Dendritic cell treated with granulocyte-macrophage colony-stimulating factor and Interleukin-4, amounts not matched to agents 40 ng/mL and 50 ng/mL, for 4 days (primary cell): ENCODE data around the gene LRRC26.

Source experiments
- H3K27ac Mint-ChIP-seq: one replicate; pipeline ENCODE4 v1.8.0; 2022; ENCODE audit warnings: mild to moderate bottlenecking, mixed read lengths
- H3K27me3 Mint-ChIP-seq: one replicate; pipeline ENCODE4 v1.8.0; 2022; ENCODE audit warnings: mild to moderate bottlenecking, mixed read lengths
- H3K36me3 Mint-ChIP-seq: one replicate; pipeline ENCODE4 v1.8.0; 2022; ENCODE audit warnings: low read depth, mixed read lengths
- H3K4me1 Mint-ChIP-seq: one replicate; pipeline ENCODE4 v1.8.0; 2022; ENCODE audit warnings: low read depth, mixed read lengths
- H3K4me3 Mint-ChIP-seq: one replicate; pipeline ENCODE4 v1.8.0; 2022; ENCODE audit warnings: mild to moderate bottlenecking, moderate library complexity, mixed read lengths
- H3K9me3 Mint-ChIP-seq: one replicate; pipeline ENCODE4 v1.8.0; 2022; ENCODE audit warnings: mixed read lengths
- intact Hi-C: fragments of 100-400 bp; cut with micrococcal nuclease; formaldehyde crosslinking; loops from one replicate; pipeline ENCODE4 v1.15.0; 2022

Gene LRRC26

DNA sequence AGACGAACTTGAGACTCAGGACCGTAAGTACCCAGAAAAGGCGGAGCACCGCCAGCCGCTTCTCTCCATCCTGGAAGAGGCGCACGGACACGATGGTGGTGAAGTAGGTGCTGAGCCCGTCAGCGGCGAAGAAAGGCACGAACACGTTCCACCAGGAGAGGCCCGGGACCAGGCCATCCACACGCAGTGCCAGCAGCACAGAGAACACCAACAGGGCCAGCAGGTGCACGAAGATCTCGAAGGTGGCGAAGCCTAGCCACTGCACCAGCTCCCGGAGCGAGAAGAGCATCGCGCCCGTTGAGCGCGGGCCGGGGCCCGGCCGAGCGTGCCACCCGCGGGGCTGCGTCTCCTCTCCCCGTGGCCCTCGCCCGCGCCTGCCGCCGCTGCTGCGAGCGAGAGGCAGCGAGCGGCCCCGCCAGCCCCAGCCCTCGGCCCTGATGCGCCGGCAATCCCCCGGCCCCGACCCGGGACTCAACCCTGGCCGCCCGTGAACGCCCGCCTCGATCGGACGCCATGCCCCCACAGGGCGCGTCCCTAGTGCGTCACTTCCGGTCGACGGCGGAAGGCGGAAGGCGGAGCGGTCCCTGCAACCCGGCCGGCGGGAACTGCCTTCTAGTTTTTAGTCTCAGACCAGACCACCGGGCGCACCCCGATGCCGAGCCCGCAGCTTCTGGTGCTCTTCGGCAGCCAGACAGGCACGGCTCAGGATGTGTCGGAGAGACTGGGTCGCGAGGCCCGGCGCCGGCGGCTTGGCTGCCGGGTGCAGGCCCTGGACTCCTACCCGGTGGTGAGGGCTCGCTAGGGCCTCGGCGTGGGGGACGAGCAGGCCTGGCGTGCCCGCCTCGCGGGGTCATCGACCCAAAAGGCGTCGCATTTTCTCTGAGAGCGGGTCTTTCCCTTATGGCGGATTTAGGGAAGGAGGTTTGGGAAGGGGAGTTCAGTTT lies 35.5 kb upstream of the LRRC26 start, which contains the start of the genes NDOR1 and TMEM203:
Gene NDOR1, plus strand, starts transcription at position 575 of the 944 bp plus-strand sequence. Its CDS starts 78 bp downstream, at position 653.
Gene TMEM203, minus strand, starts transcription at position 523 of the 944 bp plus-strand sequence. Its CDS starts 234 bp downstream, at position 289.
- H3K4me3 Mint-ChIP-seq = peak within 1 kb of the TSS; percentile 97
- H3K36me3 Mint-ChIP-seq = peaks cover 59% of the 10 kb centered on the region
- H3K27me3 Mint-ChIP-seq = no peaks in the 10 kb centered on the region
- H3K9me3 Mint-ChIP-seq = no peaks in the 10 kb centered on the region
- H3K27ac Mint-ChIP-seq = peak within 1 kb of the TSS; percentile 96
- intact Hi-C loops = loop anchor here (1.0 to 2.0 kb wide), 2 partner anchors 17 kb away; partner anchors contain the start of genes ANAPC2, RNF208 and SSNA1
- H3K4me1 Mint-ChIP-seq = peaks cover 57% of the 10 kb centered on the region

DNA sequence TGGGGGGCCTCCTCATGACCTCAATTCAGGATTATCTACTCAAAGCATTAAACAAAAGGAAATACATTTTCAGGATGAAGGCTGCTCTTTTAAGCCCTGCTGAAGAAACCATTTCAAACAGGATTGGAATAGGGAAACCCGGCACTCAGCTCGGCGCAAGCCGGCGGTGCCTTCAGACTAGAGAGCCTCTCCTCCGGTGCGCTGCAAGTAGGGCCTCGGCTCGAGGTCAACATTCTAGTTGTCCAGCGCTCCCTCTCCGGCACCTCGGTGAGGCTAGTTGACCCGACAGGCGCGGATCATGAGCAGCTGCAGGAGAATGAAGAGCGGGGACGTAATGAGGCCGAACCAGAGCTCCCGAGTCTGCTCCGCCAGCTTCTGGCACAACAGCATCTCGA lies 34.9 kb upstream of the LRRC26 start:
- Mint-ChIP-seq H3K4me1 (peaks cover 58% of the 10 kb centered on the region), H3K27ac (peak overlapping the region; percentile 96), H3K4me3 (peak overlapping the region; percentile 97), H3K9me3 (no peaks in the 10 kb centered on the region), H3K36me3 (peaks cover 55% of the 10 kb centered on the region), H3K27me3 (no peaks in the 10 kb centered on the region)
- intact Hi-C loops = loop anchor here (1.0 to 2.0 kb wide), 2 partner anchors 16 to 18 kb away; partner anchors contain the start of genes ANAPC2, RNF208 and SSNA1

DNA sequence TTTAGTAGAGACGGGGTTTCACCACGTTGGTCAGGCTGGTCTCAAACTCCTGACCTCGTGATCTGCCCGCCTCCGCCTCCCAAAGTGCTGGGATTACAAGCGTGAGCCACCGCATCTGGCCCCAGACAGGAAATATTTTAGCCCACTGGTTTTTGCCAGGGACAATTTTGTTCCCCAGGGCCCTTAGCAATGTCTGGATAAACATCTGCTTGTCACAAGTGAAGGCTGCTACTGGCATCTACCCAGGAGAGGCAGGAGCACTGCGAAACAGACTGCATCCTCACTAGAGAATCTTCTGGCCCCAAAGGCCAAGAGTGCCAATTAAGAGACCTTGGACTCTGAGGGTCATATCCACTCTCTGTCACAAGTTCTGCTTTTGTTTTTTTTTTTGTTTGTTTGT lies 33.1 kb upstream of the LRRC26 start:
- no peaks in the 10 kb centered on the region for H3K27me3 Mint-ChIP-seq
- intact Hi-C loops = no loop called here
- peaks cover 48% of the 10 kb centered on the region for H3K36me3 Mint-ChIP-seq
- H3K27ac Mint-ChIP-seq = peak overlapping the region; percentile 94
- peaks cover 75% of the 10 kb centered on the region for H3K4me1 Mint-ChIP-seq
- H3K4me3 Mint-ChIP-seq = peak overlapping the region; percentile 4
- H3K9me3 Mint-ChIP-seq = no peaks in the 10 kb centered on the region

DNA sequence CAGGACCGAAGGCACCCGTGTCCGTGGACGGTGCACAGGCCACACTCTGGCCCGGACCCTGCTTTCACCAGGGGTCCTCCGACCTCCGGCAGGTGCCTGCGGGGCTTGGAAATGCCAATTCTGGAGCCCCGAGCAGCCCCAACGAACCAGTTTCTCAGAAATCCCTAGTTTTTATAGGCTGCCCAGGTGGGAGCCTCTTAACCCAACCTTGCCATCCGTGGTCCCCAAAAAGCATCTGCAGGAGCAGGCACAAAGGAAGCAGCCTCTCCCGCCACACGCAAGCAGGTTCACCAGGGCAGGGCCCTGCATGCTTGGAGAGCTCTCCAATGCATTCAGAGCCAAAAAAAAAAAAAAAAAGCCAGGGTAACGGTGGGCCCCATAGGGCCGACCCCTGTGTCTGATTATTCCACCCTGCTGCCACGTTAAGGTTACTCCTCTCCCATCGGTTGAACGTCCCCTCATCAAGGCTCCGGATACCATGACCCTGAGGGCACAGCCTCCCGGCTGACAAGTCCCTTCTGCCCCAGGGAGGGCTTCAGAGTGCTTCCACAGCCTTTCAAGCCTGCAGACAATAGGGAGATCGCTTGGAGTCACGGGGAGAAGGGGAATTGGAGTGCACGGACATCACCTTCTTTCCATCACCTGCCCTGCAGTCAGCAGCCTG lies 31.5 kb upstream of the LRRC26 start:
- Mint-ChIP-seq H3K27me3 (no peaks in the 10 kb centered on the region), H3K4me1 (peaks cover 76% of the 10 kb centered on the region), H3K4me3 (peak overlapping the region; percentile 78), H3K9me3 (no peaks in the 10 kb centered on the region), H3K36me3 (peaks cover 41% of the 10 kb centered on the region), H3K27ac (peak overlapping the region; percentile 94)
- intact Hi-C loops = no loop called here

DNA sequence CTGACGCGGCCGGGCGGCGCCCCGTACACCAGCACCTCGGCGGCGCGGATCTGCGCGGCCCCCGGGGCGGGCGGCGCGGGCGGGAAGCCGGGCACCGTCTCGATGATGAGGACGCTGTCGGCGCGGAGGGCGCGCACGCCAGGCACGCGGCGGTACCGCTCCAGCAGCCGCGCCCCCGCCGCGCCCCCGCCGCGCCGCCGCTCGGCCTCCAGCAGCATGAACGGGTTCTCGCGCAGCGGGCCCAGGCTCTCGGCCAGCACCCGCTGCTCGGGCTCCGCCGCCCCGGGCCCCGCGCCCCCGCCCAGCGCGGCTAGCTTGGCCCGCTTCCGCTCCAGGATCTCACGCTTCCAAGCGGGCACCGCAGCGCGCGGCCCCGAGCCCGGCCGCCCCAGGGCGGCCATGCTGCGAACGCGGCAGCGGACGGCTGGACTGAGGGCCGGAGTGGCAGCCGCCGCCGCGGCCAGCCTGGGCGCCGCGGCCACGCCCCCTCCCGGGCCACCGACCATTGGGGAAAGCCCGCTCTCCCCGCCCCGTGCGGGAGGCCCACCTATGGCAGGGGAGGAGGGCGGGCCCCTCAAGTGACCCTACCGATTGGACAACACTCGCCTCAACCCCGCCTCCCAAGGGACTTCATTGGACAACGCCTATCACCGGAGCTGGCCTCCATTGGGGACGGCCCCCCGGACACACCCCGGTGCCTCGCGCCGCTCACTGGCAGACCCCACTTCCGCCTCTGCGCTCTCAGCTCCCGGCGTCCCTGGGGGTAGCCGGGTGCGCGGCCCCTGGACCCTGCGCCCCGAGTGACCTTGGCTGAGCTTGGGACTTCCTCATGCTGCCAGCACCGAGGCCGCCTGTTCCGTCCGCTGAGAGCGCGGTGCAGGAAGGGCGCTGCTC lies 30.7 kb upstream of the LRRC26 start, which contains the start of gene TPRN:
Gene TPRN, minus strand, starts transcription at position 431 of the 894 bp plus-strand sequence. Its CDS starts 30 bp downstream, at position 401.
- Mint-ChIP-seq H3K27me3 (no peaks in the 10 kb centered on the region), H3K9me3 (no peaks in the 10 kb centered on the region), H3K27ac (peak within 1 kb of the TSS; percentile 94), H3K36me3 (peaks cover 41% of the 10 kb centered on the region), H3K4me1 (peaks cover 71% of the 10 kb centered on the region), H3K4me3 (peak within 1 kb of the TSS; percentile 86)
- intact Hi-C loops = no loop called here

DNA sequence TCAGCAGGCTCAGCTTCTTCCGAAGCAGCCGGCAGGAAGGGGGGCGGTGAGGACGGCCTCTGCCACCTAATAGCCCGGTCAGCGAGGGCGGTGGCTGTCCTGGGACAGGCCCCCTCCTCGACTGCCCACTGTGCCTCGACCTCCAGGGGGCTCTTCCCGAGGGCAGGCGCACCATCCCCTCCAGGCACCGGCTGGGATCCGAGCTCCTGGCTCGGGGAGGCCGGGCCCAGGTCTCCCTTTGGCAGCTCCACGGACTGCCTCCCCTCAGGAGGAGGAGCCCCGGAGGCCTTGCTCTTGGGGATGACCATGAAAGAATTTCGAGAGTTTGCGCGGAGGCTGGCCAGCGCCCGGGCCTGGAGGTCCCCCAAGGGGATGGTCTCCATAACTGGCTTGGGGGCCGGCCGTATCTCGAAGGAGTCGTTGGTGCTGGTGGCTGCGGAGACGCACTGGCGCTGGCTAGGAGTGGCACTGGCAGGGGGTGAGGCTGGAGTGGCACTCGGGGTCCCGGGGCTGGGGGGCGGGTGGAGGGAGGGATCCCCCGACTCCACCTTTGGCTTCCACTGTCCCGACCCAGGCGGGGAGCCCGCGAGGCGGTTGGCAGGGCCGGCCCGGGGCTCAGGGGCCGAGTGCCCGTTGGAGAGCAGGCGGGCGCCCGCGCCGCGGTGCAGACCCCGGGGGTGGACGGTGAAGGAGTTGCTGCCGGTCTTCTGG lies 29.7 kb upstream of the LRRC26 start:
- H3K27me3 Mint-ChIP-seq = no peaks in the 10 kb centered on the region
- peak overlapping the region; percentile 74 for H3K27ac Mint-ChIP-seq
- peak overlapping the region; percentile 86 for H3K4me3 Mint-ChIP-seq
- H3K36me3 Mint-ChIP-seq = peaks cover 40% of the 10 kb centered on the region
- no peaks in the 10 kb centered on the region for H3K9me3 Mint-ChIP-seq
- intact Hi-C loops = no loop called here
- H3K4me1 Mint-ChIP-seq = peaks cover 73% of the 10 kb centered on the region

DNA sequence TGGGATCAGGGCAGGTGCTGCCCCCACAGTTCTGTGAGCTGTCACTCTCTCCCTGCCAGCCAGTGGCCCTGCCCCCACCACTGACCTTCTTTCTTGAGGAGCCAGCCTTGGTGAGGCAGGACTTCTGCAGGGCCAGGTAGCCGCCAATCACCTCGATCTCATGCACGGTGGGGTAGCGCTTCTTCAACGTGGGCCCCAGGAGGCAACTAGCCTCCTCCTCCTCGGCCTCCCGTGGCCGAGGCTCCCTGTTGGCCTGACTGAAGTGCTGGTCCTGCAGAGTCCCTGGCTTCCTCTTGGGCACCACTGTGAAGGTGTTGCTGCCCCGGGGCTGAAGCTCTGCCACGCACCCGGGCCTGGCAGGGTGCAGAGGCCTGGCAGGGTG lies 29.0 kb upstream of the LRRC26 start:
- no peaks in the 10 kb centered on the region for H3K27me3 Mint-ChIP-seq
- peak overlapping the region; percentile 86 for H3K4me3 Mint-ChIP-seq
- intact Hi-C loops = no loop called here
- H3K27ac Mint-ChIP-seq = peak overlapping the region; percentile 74
- peaks cover 40% of the 10 kb centered on the region for H3K36me3 Mint-ChIP-seq
- no peaks in the 10 kb centered on the region for H3K9me3 Mint-ChIP-seq
- H3K4me1 Mint-ChIP-seq = peaks cover 68% of the 10 kb centered on the region

DNA sequence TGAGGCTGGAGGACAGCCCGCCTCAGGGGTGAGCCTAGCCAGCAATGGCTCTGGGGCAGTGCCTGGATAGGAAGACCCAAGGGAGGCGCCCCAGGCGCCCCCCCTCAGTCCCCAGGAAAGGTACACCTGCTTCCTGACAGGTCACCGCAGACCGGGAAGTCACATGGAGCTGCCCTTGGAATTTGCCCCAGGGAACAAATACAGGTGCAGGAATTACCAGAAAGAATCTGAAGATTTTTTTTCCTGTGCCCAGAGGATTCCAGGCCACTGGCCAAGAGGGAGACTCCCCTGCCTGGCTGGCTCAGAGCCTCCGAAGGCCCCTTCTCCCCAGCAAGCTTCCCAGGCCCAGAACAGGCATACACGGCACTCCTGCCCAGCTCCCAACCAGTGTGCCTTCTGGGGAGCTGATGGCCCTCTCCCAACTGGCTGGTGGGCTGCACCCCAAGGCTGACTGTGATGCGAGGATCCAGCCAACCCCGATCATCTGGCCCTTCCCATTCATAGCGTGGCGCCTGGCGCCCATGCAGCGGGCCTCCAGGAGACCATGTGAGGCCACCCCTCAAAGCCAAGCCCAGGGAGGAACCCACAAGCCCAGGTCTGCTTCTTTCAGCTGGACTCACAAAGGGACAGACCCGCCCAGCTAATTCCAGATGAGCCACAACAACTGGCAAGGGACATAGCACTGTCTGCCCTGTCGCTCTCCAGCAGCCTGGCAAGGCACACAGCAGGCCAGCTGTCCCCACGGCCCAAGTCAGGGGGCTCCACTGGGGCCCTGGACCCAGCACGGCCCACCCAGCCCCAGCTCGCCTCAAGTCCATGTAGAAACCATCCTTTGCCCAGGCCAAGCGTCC lies 28.4 kb upstream of the LRRC26 start:
- H3K36me3 Mint-ChIP-seq = peaks cover 40% of the 10 kb centered on the region
- H3K9me3 Mint-ChIP-seq = no peaks in the 10 kb centered on the region
- peaks cover 69% of the 10 kb centered on the region for H3K4me1 Mint-ChIP-seq
- H3K27ac Mint-ChIP-seq = peak overlapping the region; percentile 48
- no peaks in the 10 kb centered on the region for H3K27me3 Mint-ChIP-seq
- H3K4me3 Mint-ChIP-seq = peak overlapping the region; percentile 86
- intact Hi-C loops = no loop called here

DNA sequence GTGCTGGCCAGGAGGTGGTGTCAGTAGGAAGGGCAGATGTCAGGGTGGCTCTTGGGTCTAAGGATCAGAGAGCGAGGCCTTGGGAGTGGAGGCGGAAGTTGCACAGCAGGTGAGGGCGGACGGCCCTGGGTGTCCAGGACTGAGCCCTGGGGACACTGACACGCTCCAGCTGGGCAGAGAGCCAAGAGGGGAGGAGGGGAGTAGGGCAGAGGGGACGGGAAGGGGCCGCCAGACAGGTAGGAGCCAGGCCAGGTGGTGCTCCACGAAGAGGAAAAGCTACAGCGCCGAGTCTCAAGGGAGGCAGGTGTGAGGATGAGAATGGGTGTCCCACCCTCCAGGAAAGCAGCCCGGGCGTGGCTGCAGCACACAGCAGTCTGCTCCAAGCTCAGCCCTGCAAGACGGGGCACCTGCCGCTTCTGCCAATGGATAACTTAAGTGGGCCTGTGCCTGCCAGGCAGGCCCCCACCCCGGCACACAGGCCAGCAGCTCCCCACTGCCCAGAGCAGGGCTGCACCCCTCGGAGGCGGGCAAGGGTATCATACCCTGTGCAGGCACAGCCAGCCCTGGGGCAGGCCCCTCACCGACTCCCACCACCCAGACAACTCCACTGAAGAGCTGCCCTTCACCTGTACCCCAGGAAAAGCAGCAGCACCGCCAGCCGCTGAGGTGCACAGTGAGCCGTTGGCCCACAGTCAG lies 25.8 kb upstream of the LRRC26 start:
- no peak overlapping the region for H3K4me3 Mint-ChIP-seq
- no peaks in the 10 kb centered on the region for H3K27me3 Mint-ChIP-seq

DNA sequence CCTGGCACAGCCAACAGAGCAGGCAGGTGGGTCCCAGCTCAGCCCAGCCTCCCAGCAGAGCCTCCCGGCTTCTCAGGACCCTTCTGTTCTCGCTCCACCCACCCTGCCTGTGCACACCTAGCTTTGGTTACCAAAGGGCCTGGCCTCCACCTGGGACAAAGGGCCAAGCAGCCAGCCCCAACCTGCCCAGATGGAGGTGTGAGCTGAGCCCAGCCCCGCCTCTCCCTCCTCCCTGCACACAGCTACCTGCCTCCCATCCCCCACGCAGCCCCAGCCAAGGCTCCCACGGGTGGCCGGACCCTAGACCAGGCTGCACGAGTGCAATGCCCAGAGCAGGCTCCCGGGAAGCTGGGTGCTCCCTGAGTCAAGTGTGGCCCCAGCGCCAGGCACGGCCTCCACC lies 25.1 kb upstream of the LRRC26 start:
- no peaks in the 10 kb centered on the region for H3K9me3 Mint-ChIP-seq
- H3K27me3 Mint-ChIP-seq = no peaks in the 10 kb centered on the region
- intact Hi-C loops = no loop called here
- H3K4me1 Mint-ChIP-seq = peaks cover 71% of the 10 kb centered on the region
- H3K36me3 Mint-ChIP-seq = peaks cover 64% of the 10 kb centered on the region
- H3K27ac Mint-ChIP-seq = no peak overlapping the region
- H3K4me3 Mint-ChIP-seq = no peak overlapping the region

More for the DNA sequence above, 25.8 kb upstream of the LRRC26 start:
- Mint-ChIP-seq H3K36me3 (peaks cover 57% of the 10 kb centered on the region), H3K9me3 (no peaks in the 10 kb centered on the region), H3K4me1 (peaks cover 63% of the 10 kb centered on the region), H3K27ac (no peak overlapping the region)
- intact Hi-C loops = no loop called here

DNA sequence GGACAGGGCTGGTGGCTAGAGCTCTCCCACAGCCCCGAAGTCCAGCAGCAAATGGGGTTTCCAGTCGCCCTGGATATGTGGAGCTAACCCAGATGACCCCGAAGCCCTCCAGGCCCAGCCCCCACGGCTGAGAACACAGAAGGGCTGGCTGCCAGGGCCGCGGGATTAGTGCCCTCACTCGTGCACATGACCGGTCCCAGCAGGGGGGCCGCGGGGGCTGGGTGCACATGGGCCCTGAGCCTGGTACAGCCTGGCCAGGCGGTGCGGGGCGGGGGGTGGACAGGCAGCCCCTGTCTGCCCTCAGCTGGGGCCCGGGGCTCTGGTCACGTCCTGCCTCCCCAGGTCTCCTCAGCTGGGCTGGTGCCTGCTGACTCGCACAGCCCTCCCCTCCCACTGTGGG lies 24.5 kb upstream of the LRRC26 start:
- intact Hi-C loops = no loop called here
- Mint-ChIP-seq H3K27me3 (no peaks in the 10 kb centered on the region), H3K36me3 (peaks cover 64% of the 10 kb centered on the region)

DNA sequence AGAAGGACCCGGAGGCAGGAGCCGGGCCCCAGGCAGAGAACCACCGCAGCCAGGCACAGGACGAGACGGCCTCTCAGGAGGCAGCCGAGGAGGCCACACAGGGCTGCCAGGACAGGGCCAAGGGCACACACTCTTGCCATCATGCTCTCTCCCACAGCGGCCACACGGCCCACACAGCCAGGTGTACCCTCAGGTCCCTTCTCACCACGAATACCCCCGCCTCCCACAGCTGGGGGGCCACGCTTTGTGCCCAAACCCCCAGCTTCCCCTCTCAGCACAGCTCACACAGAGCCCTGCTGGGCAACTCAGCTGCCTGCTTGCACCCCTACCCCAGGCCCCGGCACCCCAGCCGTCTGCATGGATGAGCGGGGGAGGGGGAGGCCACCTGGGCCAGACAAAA lies 23.9 kb upstream of the LRRC26 start:
- Mint-ChIP-seq H3K4me1 (peaks cover 71% of the 10 kb centered on the region), H3K27me3 (no peaks in the 10 kb centered on the region), H3K4me3 (no peak overlapping the region), H3K9me3 (no peaks in the 10 kb centered on the region), H3K27ac (no peak overlapping the region), H3K36me3 (peaks cover 68% of the 10 kb centered on the region)
- intact Hi-C loops = no loop called here

More for the DNA sequence above, 24.5 kb upstream of the LRRC26 start:
- Mint-ChIP-seq H3K9me3 (no peaks in the 10 kb centered on the region), H3K4me1 (peaks cover 72% of the 10 kb centered on the region), H3K27ac (no peak overlapping the region), H3K4me3 (no peak overlapping the region)
